ENCODE results near the gene MPZL2. TPM values are rescaled to one million over a fixed set of nuclear protein-coding genes. Genes with fewer than 3 reads are reported as not detected.

Gene MPZL2
- total RNA-seq (2014; rRNA removed) (40.6 and 51.5 TPM in 2 replicates), Bru-seq, nascent RNA (percentile 74 among the genes with signal in this experiment), BruChase-seq, experiment 1, labeled RNA remaining after a 6-hour chase (percentile 83 among the genes with signal in this experiment), BruChase-seq, experiment 2, labeled RNA remaining after a 2-hour chase (percentile 69 among the genes with signal in this experiment)
- long read RNA-seq, transcript MPZL2-201 (6 exons, 2,620 nt): major isoform, 39 of 52 reads
- long read RNA-seq, partial matches to known transcripts: 5 of 52 reads
- long read RNA-seq, other reads (novel, unspliced or antisense): 5 of 52 reads

GRCh38 chr11:118263695-118264568, at the start of gene MPZL2:
Gene MPZL2, minus strand, starts transcription at chr11:118264297. Its CDS starts 144 bp downstream, at chr11:118264153.
- no peaks in the 10 kb centered on the region for H3K9me3 ChIP-seq (ENCODE audit: low read length)
- peak within 1 kb of the TSS; percentile 94 for H3K27ac ChIP-seq (ENCODE audit: low read length)
- DNase-seq: peak; percentile 95
- H3F3A ChIP-seq (ENCODE audit: low read length, unreplicated experiment): no peaks in the 10 kb centered on the region
- H3K4me3 ChIP-seq (ENCODE audit: low read length): peak within 1 kb of the TSS; percentile 82
- peak; percentile 91 for ATAC-seq
- peak within 1 kb of the TSS; percentile 87 for H3K9ac ChIP-seq (ENCODE audit: low read length)
- CTCF ChIA-PET: interaction anchor here (0.6 to 0.8 kb wide), 2 partner anchors 27 to 65 kb away, joined by 4 to 7 read pairs; no protein-coding TSS in a partner anchor
- H2AFZ ChIP-seq (ENCODE audit: low read length): peak within 1 kb of the TSS; percentile 77
- POLR2A ChIA-PET (ENCODE audit: unreplicated experiment): interaction anchor here (0.5 kb wide), 1 partner anchor 51 kb away, joined by 3 read pairs; no protein-coding TSS in a partner anchor
- peaks cover 21% of the 10 kb centered on the region for H3K79me2 ChIP-seq (ENCODE audit: low read length)
- TF ChIP-seq CTCF (conservative IDR thresholded peaks at IDR 0.05; ENCODE audit: low read depth, low read length) (peak; percentile 46), EZH2 (IDR thresholded peaks at IDR 0.05; ENCODE audit: low read length, unreplicated experiment) (no peak), EZH2phosphoT487 (IDR thresholded peaks at IDR 0.05; ENCODE audit: borderline replicate concordance, low read length) (no peak)
- intact Hi-C loops (cut with micrococcal nuclease): loop anchor here (2.0 kb wide), 1 partner anchor 27 kb away; no protein-coding TSS in a partner anchor
- peaks cover 28% of the 10 kb centered on the region for H3K4me1 ChIP-seq (ENCODE audit: insufficient read depth, low read length)
- H3K9me2 ChIP-seq (replicated peaks; ENCODE audit: low read length): no peaks in the 10 kb centered on the region
- no peaks in the 10 kb centered on the region for H4K20me1 ChIP-seq (ENCODE audit: low read length)
- peaks cover 29% of the 10 kb centered on the region for H3K36me3 ChIP-seq (ENCODE audit: low read depth, low read length)
- TSS peak; percentile 61 for BruUV-seq (replicated peaks)
- H3K27me3 ChIP-seq (ENCODE audit: low read length): no peaks in the 10 kb centered on the region
- peak within 1 kb of the TSS; percentile 86 for H3K4me2 ChIP-seq (ENCODE audit: low read length)

DNA sequence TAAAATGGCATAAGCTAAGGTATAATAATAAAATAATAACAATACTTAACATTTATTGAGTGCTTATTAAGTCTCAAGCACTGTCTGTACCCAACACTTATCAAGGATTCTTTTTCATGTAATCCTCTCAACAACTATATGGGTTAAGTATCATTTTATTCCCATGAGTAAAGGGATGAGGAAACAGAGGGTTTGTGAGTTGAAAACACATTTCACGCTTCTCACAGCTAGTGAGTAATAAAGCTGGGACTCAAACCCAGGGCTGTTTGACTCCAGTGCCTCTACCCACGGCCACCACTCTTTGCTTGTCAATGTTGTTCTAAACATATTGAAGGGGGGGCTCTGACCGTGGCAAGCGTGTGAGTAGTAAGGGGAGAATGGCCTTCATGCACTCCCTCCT, 49.1 kb upstream of the MPZL2 start:
- H3K4me1 ChIP-seq (ENCODE audit: insufficient read depth, low read length): peaks cover 28% of the 10 kb centered on the region

More for the DNA sequence above, 49.1 kb upstream of the MPZL2 start:
- ChIA-PET CTCF (no interaction called here), POLR2A (ENCODE audit: unreplicated experiment) (no interaction called here)
- Histone ChIP-seq H4K20me1 (ENCODE audit: low read length) (no peaks in the 10 kb centered on the region), H3K9ac (ENCODE audit: low read length) (no peak overlapping the region), H3K4me2 (ENCODE audit: low read length) (no peak overlapping the region), H3K27ac (ENCODE audit: low read length) (no peak overlapping the region), H3K9me2 (replicated peaks; ENCODE audit: low read length) (no peaks in the 10 kb centered on the region), H3K36me3 (ENCODE audit: low read depth, low read length) (no peaks in the 10 kb centered on the region), H3K4me3 (ENCODE audit: low read length) (no peak overlapping the region), H3K9me3 (ENCODE audit: low read length) (no peaks in the 10 kb centered on the region), H3K79me2 (ENCODE audit: low read length) (no peaks in the 10 kb centered on the region), H2AFZ (ENCODE audit: low read length) (no peak overlapping the region), H3F3A (ENCODE audit: low read length, unreplicated experiment) (no peaks in the 10 kb centered on the region), H3K27me3 (ENCODE audit: low read length) (no peaks in the 10 kb centered on the region)
- TF ChIP-seq CTCF (conservative IDR thresholded peaks at IDR 0.05; ENCODE audit: low read depth, low read length): no peak
- no peak for TF ChIP-seq EZH2 (IDR thresholded peaks at IDR 0.05; ENCODE audit: low read length, unreplicated experiment)
- TF ChIP-seq EZH2phosphoT487 (IDR thresholded peaks at IDR 0.05; ENCODE audit: borderline replicate concordance, low read length): no peak
- no TSS peak for BruUV-seq (replicated peaks)
- intact Hi-C loops (cut with micrococcal nuclease): no loop called here
- ATAC-seq (no peak), DNase-seq (no peak)
